NCI-H146 treated with DMSO at 0.1 percent for 48 hours (cell line): Measurements from ENCODE around the gene RSAD1.

Experiments
- DNase-seq: peaks from one replicate; lab custom pipeline; 2025; ENCODE audit not compliant: unreplicated experiment; lab: John Stamatoyannopoulos, UW

Gene RSAD1

DNA sequence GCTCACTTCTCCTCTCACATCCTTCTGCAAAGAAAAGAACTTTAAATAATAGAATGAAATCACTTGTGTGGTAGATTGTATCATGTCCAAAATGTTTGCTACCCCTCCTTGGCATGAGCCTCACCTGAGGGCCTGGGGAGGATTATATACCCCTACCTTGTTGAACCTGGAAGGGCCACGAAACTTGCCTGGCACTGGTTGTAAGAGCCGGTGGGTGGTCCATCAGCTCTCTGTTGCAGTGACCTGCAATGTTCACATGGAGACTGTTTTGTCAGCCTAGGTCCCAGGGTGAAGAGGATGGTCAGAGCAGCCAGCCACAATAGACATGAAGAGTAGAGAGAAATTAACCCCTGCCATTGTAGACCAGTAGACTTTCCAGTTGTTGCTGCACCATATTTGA lies 10.2 kb downstream of the RSAD1 start:
- no peak for DNase-seq

DNA sequence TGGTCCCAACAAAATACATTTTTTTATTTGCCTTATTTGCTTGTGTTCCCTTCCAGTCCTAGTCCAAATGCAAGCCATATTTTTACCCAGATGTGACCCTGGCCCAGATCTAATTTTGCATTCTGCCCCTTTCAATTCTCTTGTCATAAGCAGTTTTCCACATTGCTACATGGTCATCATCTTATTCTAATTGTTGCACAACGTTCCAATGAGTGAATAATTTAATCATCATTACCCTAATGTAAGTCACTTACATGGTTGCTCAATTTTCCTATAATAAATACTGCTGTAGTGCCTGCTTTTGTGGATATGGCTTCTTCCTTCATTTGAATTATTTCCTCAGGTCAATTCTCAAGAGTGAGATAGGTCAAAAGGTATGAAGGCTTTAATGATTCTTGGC lies 12.8 kb downstream of the RSAD1 start:
- no peak for DNase-seq

DNA sequence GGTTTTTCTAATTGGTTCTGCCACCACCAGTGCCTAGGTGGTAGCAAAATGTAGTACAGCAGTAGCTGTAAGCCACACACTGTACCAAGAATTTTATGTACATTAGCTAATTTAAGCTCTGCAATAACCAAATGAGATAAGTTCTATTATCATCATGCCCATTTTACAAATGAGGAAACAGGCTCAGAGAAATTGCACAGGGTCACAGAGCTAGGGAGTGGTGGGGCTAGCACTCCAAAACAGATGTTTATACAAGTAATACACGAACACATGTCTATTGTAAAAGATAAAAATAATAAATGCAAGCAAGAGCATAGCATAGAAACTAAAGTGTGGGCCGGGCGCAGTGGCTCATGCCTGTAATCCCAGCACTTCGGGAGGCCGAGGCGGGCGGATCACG lies 13.6 kb downstream of the RSAD1 start:
- DNase-seq = no peak

DNA sequence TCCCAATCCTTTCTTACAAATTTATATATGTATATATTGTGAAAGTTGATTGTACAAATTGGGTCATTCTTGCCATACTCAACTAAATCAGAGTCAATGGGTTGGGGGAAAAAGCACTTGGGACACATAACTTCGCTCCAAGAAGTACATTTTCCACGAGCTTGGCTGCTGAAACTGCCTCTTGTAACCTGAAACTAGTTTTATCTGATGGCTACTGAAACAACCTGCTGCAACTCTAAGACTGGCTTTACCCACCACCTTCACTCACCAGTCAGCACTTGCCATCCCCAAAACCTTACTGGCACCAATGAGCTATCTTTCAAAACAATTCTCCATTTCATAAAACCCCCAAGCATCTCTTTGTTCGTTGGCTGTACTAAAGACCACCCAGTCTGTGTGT lies 15.1 kb downstream of the RSAD1 start:
- no peak for DNase-seq

DNA sequence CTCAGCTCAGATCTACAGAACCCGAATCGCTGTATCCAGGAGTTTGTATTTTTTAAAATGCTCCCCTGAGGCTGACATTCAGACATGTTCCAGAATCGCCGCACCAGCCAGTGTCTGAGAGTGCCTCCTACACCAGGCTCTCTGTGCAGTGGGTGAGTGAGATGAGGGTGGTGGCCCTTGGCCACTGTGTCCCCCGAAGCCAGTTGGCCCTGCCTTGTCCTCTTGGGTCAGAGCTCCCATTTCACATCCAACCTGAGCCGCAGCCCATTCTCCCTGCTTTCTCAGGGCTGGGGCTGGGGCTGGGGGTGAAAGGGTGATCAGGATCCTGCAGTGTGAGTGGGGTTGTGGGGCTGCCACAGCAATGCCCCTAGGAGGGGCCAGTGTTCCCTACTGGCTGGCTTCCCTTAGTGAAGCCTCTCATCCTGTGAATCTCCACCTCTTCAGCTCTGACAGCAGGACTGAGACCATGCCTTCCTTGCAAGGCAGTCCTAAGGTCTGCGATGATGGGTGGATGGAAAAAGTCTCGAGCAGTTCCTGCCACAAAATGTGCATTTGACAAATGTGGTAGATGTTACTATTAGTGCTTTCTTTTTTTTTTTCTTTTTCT lies 16.7 kb downstream of the RSAD1 start:
- DNase-seq = no peak

DNA sequence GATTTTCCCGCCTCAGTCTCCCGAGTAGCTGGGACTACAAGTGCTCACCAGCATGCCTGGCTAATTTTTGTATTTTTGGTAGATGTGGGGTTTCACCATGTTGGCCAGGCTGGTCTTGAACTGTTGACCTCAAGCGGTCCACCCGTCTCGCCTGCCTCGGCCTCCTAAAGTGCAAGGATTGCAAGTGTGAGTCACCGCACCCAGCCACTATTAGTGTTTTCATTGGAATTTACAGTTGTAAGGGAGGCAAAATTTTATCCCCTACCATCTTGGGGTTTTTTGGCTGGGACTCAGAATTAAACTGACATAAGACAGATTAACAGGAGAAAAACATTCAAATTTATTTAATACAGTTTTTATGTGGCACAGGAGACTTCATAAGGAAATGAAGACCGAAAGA lies 17.3 kb downstream of the RSAD1 start:
- DNase-seq = no peak

DNA sequence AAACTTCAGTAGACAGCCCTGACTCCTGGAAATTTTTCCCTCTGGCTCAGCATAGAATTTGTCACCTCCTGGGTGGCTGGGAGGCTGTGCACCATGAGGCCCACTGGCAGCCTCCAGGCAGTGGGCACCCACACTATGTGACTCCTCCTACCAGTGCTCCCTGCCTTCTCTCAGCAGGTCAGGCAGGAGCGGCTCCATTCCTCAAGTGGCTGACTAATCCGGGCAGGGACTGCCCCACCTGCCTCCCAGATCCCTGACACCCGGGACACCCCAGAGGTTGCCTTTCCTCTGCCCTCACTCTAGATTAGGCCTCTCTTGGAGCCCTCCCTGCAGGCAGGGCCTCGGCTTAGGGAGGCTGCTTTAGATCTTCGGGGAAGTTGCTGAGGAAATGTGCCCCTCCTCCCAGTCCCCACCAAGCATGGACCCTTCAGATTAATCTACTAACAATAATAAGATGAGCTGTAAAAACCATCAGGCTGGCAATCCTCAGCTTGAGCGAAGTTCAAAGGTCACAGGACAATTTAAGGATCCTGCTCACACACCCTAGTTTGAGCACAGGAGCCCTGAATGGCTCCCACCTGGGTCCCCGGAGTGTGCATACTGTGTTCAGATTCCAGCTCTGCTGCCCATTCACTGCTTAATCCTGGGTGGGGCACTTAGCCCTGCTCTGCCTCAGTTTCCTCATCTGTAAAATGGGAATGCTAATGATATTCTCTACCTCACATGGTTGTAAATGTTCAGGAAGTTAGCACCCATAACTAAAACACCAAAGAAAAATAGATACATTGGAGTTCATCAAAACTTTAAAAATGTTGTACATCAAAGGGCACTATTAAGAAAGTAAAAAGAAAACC lies 19.6 kb downstream of the RSAD1 start:
- DNase-seq = no peak

DNA sequence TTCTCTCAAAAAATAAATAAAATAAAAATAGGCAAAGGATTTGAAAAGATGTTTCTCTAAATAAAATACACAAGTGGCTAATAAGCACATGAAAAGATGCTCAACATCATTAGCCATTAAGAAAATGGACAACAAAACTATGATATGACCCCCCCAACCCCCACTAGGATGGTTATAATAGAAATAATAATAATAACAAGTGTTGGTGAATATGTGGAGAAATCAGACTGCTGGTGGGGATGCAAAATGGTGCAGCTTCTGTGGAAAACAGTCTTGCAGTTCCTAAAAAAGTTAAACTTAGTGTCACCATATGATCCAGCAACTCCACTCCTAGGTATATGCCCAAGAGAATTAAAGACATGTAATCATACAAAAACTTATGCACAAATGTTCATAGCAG lies 20.6 kb downstream of the RSAD1 start:
- no peak for DNase-seq

DNA sequence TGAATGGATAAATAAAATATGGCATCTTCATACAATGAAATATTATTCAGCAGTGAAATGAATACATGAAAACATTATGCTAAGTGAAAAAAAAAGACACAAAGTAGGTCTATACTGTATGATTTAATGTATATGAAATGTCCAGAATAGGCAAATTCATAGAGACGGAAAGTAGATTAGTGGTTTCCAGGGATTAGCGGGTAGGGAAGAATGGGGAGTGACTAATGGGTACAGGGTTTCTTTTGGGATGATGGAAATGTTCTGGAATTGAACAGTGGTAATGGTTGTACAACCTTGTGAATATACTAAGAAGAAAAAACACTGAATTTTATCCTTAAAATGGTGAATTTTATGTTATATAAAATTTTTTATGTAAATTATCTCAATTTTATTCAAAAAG lies 21.1 kb downstream of the RSAD1 start:
- DNase-seq = no peak

DNA sequence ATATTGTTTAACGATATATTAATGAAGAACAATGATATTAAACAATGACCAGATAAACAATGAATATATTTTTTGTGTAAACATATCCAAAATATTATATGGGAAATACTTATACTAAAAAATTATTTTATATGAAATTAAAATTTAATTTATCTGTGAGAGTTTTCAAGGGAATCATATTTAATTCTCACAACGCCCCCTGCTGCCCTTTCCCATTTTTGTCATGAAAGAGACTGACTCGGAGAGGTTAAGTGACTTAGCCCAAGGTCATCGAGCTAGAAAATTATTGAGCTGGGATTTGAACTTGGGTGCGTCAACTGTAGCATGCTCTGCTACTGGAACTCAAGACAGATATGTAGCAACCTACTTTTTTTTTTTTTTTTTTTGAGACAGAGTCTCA lies 22.4 kb downstream of the RSAD1 start:
- no peak for DNase-seq

DNA sequence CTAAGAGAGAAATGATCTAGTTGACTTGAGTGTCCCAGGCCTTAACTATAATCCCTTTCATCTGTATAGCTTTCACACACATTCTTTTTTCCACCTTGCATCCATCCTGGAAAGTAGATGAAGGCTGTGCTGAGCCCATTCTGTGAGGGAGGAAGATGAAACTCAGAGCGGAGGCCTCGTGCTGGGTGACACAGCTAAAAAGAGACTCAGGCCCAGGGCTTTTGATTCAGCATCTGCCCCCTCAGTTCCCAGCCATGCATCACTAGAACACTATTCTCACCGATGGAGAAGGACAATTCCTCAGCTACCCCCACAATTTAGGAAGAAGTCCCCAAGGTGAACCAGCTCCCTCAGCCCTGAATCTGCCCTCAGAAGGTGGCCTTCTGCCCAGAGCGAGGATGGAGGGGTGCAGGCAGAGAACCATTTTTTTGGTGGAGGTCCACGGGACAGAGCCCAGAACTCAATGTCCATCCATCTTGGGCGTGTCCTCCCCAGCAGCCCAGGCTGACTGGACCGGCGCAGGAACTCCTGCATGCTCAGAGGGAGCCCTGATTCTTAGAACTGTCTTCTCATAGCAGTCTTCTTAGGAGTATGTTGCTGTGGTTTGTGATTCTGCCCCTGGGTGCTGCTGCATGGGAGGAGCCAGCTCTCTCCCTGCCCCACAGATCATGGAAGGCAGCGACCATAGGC lies 23.8 kb downstream of the RSAD1 start:
- DNase-seq = no peak

DNA sequence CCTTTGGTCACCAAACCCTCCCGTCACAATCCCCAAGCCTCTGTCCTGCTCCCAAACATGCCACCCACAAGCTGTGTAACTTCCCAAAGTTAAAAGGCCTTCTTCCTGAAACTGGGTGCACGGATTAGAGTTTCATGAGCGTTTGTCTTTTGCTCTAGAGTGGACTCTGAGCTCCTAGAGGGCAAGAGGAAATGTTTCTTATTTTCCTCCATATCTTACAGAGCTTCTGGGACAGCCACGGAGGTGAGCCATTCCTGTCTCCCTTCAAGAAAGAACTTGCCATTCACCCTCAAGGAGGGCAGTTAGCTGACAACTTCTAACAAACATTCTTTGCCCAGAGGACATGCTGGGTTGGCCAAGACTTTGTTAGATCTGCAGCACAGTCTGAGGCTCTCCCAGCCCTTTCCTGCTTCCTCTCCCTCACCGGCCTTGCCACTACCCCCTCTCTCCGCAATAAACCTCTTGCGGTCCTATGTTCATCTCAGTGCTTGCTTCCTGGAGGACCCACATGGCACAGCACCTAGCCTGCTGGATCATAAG lies 27.0 kb downstream of the RSAD1 start:
- DNase-seq = no peak

DNA sequence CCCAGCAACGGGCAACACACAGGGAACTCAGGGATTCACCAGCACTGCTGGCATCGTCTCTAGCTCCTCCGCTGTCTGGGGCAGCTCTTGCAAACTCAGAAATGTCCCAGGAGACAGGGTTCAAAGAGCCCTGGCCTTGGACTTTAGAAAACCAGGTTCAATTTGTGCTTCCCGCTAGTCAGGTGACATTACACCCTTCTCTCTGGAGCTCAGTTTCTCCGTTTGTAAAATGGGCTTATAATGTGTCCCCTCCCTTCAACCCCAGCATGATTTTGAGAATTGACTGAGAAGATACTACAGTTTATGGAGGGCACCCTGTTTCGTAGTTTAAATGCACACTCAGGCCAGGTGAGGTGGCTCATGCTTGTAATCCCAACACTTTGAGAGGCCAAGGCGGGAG lies 27.6 kb downstream of the RSAD1 start:
- no peak for DNase-seq

DNA sequence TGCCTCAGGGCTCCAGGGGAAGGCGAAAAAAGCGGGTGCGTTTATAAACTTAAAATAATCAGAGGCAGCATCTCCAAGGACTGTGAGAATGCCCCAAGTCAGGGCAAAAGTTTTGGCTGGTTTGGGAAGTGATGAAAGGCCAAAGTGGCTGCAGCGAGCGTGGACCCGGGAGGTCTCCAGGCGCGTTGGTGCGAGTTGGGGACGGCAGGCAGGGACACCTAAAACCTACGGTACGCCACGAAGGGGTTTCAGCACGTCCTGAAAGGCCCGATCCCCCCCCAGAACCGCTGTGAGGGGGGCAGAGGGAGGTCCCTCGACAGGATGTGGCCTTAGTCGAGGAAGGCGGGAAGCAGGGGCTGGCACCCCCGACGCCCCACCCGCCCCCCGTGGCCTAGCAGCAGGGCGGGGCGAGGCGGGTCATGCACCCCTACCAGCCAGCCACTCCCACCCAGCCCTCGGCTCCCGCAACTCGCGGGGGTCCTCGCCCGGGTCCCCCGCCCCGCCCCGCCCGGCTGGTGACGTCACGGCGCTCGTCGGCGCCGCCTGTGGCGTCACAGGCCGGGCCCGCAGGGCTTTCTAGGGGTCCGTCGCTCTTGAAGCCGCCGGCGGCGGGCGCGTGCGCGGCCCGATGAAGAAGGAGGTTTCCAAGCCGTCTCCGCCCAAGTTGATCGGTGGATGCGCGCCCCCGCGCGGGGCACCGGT lies 29.4 kb downstream of the RSAD1 start, which contains the start of gene MYCBPAP:
Gene MYCBPAP, plus strand, starts transcription at position 569 of the 702 bp plus-strand sequence. CDS start 236 bp downstream, outside the sequence.
- DNase-seq = peak; percentile 41

DNA sequence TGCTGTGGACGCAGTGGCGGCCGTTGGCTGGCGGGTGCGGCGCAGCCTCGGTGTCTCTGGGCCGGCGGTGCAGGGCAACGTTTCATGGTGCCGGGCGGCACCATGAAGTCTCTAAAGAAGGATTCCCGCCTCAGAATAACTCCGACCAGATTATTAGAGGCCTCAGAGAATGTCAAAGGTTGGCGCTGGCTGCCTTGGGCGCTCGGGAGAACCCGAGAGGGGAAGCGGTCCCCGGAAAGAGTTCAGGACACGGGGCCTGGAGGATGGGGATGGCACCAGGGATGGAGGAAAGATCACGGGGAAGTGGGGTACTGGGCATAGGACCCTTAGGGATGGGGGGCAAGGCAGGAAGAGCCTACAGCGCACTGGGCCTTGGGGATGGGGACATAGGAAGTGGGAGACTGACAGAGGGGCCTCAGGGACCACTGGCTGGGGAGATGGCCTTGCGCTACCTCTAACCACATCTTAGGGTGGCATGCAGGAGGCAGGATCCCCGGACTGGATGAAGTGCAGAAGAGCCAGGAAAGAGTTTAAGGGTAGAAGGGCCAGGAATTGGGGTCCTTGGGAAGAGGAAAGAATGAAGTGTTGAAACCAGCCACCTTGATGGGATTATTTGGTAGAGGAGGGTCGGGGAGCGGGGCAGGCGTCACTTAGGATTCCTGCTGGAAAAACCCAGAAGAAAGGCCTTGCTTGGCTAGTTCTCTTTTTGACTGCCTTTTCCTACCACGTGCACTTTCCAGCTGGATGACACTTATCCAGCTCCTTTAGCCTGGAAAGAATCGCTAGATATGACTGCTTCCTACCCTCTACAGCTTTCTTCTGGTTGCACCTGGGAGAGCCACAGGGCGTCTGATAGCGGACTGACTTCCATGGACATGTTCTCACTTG lies 30.2 kb downstream of the RSAD1 start:
- DNase-seq = no peak

DNA sequence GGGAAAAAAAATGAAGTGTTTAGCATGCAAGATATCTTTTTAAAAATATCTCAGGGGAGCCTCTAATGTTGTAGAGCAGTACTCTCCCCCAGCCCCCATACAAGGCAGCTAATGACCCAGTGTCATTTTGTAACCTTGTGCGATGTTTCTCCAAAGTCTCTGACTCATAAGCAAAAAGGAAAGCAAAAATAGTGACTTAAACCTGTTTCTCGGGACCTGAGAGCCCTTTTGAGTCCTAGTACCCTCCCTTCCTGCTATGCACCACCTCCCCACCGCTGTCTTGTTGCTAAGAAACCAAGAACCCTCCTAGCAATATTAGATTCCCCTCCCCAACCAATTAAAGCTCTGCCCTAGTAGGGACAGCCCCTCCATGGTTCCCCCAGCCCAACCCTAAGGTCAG lies 32.4 kb downstream of the RSAD1 start:
- no peak for DNase-seq

DNA sequence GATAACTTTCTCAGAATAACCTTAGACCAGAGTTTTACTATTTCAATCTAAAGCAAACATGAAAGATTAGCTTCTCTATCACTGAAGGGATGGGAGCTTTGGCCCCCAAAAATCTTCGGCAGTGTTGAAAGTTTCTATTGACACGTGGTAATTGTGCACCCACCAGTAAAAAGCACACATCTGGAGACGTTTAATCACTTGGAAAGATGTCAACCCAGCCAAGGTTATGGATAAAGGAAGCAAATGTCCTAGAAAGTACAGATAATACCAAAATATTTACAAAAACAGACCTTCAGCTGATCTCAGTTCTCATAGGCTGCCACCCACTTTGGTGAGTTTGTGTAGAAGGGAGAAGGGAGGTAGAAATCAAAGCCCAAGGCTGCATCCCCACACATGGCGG lies 34.8 kb downstream of the RSAD1 start:
- no peak for DNase-seq

DNA sequence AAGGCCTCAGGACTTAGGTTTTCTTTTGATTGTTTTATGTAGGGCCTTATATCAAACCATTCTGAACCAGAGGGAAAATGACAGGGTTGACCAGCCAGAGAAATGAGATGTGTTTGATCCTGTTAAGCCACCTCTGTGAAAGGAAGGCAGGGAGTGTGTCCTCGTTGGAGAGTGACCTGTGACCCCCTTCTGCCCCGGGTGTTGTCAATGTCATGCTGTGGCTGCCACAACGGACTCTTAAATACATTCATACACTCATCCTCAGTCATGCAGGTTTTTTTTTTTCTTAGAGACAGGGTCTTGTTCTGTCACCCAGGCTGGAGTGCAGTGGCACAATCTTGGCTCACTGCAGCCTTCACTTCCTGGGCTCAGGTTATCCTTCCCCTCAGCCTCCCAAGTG lies 35.7 kb downstream of the RSAD1 start:
- no peak for DNase-seq

DNA sequence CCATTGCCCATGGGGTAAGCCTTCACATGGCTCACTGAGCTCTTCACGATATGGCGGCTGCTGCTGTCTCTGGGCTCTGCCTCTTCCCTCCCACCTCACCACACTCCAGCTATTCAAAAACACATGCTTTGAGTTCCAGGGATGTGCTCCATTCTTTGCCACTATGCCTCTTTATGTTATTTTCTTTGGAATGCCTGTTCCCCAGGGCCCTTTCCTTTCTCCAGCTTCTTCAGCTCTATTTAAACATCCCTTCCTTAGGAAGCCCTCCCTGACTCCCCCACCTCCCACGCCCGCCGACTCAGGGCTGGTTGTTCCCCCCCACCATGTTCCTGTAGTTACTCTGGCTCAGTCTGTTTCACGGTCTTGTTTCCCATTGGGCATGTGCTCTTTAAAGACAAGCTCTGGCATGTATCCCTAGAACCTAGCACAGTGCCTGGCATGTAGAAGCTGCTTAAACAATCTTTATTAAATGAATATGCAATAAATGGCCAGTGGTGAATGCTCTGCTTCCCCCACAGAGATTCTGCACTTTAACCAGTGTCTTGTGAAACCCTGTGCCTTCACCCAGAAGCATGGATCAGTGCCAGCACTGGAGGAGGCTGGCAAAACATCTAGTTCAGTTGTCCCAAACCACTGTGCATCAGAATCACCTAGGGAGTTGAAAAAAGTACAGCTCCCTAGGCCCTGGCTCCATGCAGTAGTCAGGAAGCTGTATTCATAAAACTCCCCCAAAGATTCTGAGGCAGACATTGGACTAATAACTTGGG lies 36.5 kb downstream of the RSAD1 start:
- DNase-seq = no peak
